ENCODE measurements around the gene MRPL38. TPM values are rescaled to one million over a fixed set of nuclear protein-coding genes. Genes with fewer than 3 reads are reported as not detected.

Gene MRPL38
- polyA plus RNA-seq, 2 of the 4 experiments (the other 2 are of a cell fraction), result 53.5 to 102 TPM

- no peaks in the 10 kb centered on the region for H3K4me1 ChIP-seq
- FAIRE-seq (no peak), ATAC-seq (no peak), DNase-seq (ENCODE audit: low read depth in 1 of 2, low spot score in 1 of 2) (no peak)
- no peak overlapping the region for H3K4me2 ChIP-seq
- POLR2A ChIA-PET, result interaction anchor here (0.9 kb wide), 1 partner anchor 11 kb away, joined by 3 read pairs; the partner anchor contains the start of gene TRIM65
- H3K27ac ChIP-seq, result no peak overlapping the region
- H3K9me3 ChIP-seq, result no peaks in the 10 kb centered on the region
- CTCF ChIA-PET, result interaction anchor here (0.7 to 22.8 kb wide), 4 partner anchors 8 to 29 kb away, joined by 3 to 513 read pairs (median 258); partner anchors contain the start of genes MRPL38, TRIM47 and TRIM65
- TF ChIP-seq ZFP36 (IDR thresholded peaks at IDR 0.05; ENCODE audit: borderline replicate concordance, partially characterized antibody) (no peak), POLR2AphosphoS2 (conservative IDR thresholded peaks at IDR 0.05; ENCODE audit: low read length) (no peak), NFE2L2 (conservative IDR thresholded peaks at IDR 0.05; ENCODE audit: low read length) (no peak), RARB (CRISPR knock-in tag; IDR thresholded peaks at IDR 0.05) (no peak), RCOR1 (IDR thresholded peaks at IDR 0.05; ENCODE audit: low read depth, low read length) (no peak), MYC (IDR thresholded peaks at IDR 0.05; ENCODE audit: borderline replicate concordance, low read length) (no peak), E2F6 (IDR thresholded peaks at IDR 0.05; ENCODE audit: borderline replicate concordance, low read depth) (no peak), FOXS1 (CRISPR knock-in tag; IDR thresholded peaks at IDR 0.05) (no peak), REST (IDR thresholded peaks at IDR 0.05) (no peak), CHD4 (IDR thresholded peaks at IDR 0.05; ENCODE audit: borderline replicate concordance) (no peak), NPAS2 (CRISPR knock-in tag; IDR thresholded peaks at IDR 0.05; ENCODE audit: borderline replicate concordance) (no peak), NR3C1 (IDR thresholded peaks at IDR 0.05) (no peak)
- WGBS (ENCODE audit: missing lambda C conversion rate), result 90% methylated on average over 8 of the region's 8 CpGs
- H3K4me3 ChIP-seq, result no peak overlapping the region
Observed at GRCh38 chr17:75885431-75885830, 19.3 kb downstream of the MRPL38 start.

- ChIA-PET CTCF (interaction anchor here (1.0 to 22.8 kb wide), 4 partner anchors 14 to 134 kb away, joined by 4 to 513 read pairs (median 7); partner anchors contain the start of genes MRPL38, TRIM65 and WBP2), POLR2A (interaction anchor here (1.8 to 2.3 kb wide), 2 partner anchors 14 to 102 kb away, joined by 9 to 15 read pairs; partner anchors contain the start of gene TRIM65)
- Histone ChIP-seq H3K4me1 (peaks cover 7% of the 10 kb centered on the region), H3K27ac (no peak overlapping the region), H3K4me2 (no peak overlapping the region), H3K4me3 (no peak overlapping the region), H3K9me3 (no peaks in the 10 kb centered on the region)
- DNase-seq (ENCODE audit: low read depth in 1 of 2, low spot score in 1 of 2) (no peak), ATAC-seq (no peak), FAIRE-seq (no peak)
- 89% methylated on average over 15 of the region's 15 CpGs for WGBS (ENCODE audit: missing lambda C conversion rate)
- no peak for TF ChIP-seq EP300 (IDR thresholded peaks at IDR 0.05)
- TF ChIP-seq SMC3 (IDR thresholded peaks at IDR 0.05), result no peak
- TF ChIP-seq HDAC2 (IDR thresholded peaks at IDR 0.05), result no peak
- TF ChIP-seq E2F6 (IDR thresholded peaks at IDR 0.05; ENCODE audit: borderline replicate concordance, low read depth), result no peak
- no peak for TF ChIP-seq RCOR1 (IDR thresholded peaks at IDR 0.05; ENCODE audit: low read depth, low read length)
- no peak for TF ChIP-seq MAX (IDR thresholded peaks at IDR 0.05)
- TF ChIP-seq JUN (IDR thresholded peaks at IDR 0.05), result no peak
- no peak for TF ChIP-seq CHD2 (IDR thresholded peaks at IDR 0.05; ENCODE audit: low read length, partially characterized antibody)
- no peak for TF ChIP-seq ZSCAN20 (CRISPR knock-in tag; IDR thresholded peaks at IDR 0.05)
- no peak for TF ChIP-seq HOXB5 (CRISPR knock-in tag; IDR thresholded peaks at IDR 0.05)
- no peak for TF ChIP-seq POLR2A (IDR thresholded peaks at IDR 0.05; ENCODE audit: low read length)
- no peak for TF ChIP-seq HMGXB4 (CRISPR knock-in tag; IDR thresholded peaks at IDR 0.05; ENCODE audit: borderline replicate concordance)
- no peak for TF ChIP-seq ATOH8 (CRISPR knock-in tag; IDR thresholded peaks at IDR 0.05; ENCODE audit: low read depth)
- TF ChIP-seq BCL3 (IDR thresholded peaks at IDR 0.05), result no peak
- TF ChIP-seq ZFP36 (IDR thresholded peaks at IDR 0.05; ENCODE audit: borderline replicate concordance, partially characterized antibody), result no peak
- TF ChIP-seq USF2 (IDR thresholded peaks at IDR 0.05), result no peak
Observed at GRCh38 chr17:75881678-75882454, 22.8 kb downstream of the MRPL38 start.

Data from A549 (cell line).